KG1 (cell line): ENCODE measurements around the gene SRRT.
"Not testable (repeated sequence)": the region's sequence is repeated elsewhere in the genome, so short reads cannot be mapped to it uniquely, and the experiment has no call there.

Experiments used
- DNase-seq: peaks from one replicate; lab custom pipeline; 2025; lab: John Stamatoyannopoulos, UW

Gene SRRT

GRCh38 chr7:100894860-100895700 is 20.2 kb downstream of the SRRT start:
- DNase-seq: no peak

- no peak for DNase-seq
Observed at GRCh38 chr7:100895701-100895955, 20.7 kb downstream of the SRRT start, which contains the start of gene ACHE. TSS of gene ACHE (minus strand) at chr7:100895888. CDS start at chr7:100894232, 1,656 bp downstream.

GRCh38 chr7:100895956-100896731 is 21.2 kb downstream of the SRRT start:
- DNase-seq: no peak

GRCh38 chr7:100896732-100897608 is 22.1 kb downstream of the SRRT start:
- no peak for DNase-seq

- DNase-seq: no peak
Observed at GRCh38 chr7:100897772-100898454, 23.0 kb downstream of the SRRT start.

GRCh38 chr7:100899432-100899831 is 24.5 kb downstream of the SRRT start:
- no peak for DNase-seq

- DNase-seq: no peak
Observed at GRCh38 chr7:100900978-100901377, 26.1 kb downstream of the SRRT start.

- DNase-seq: no peak
Observed at GRCh38 chr7:100901921-100902332, 27.0 kb downstream of the SRRT start.

GRCh38 chr7:100902638-100903037 is 27.7 kb downstream of the SRRT start:
- DNase-seq: no peak

- no peak for DNase-seq
Observed at GRCh38 chr7:100908512-100908911, 33.6 kb downstream of the SRRT start.

GRCh38 chr7:100910443-100910842 is 35.5 kb downstream of the SRRT start:
- not testable (repeated sequence) for DNase-seq

GRCh38 chr7:100911484-100911883 is 36.6 kb downstream of the SRRT start:
- no peak for DNase-seq

GRCh38 chr7:100914208-100914878 is 39.4 kb downstream of the SRRT start:
- DNase-seq: no peak

- DNase-seq: no peak
Observed at GRCh38 chr7:100914879-100915447, 40.1 kb downstream of the SRRT start.

- DNase-seq: not testable (repeated sequence)
Observed at GRCh38 chr7:100919335-100919734, 44.4 kb downstream of the SRRT start.

- not testable (repeated sequence) for DNase-seq
Observed at GRCh38 chr7:100919779-100920437, 45.0 kb downstream of the SRRT start.

GRCh38 chr7:100921039-100921438 is 46.1 kb downstream of the SRRT start:
- DNase-seq: no peak

- not testable (repeated sequence) for DNase-seq
Observed at GRCh38 chr7:100923616-100924015, 48.7 kb downstream of the SRRT start.

- DNase-seq: no peak
Observed at GRCh38 chr7:100929808-100930174, 54.9 kb downstream of the SRRT start.

GRCh38 chr7:100933734-100934133 is 58.8 kb downstream of the SRRT start:
- no peak for DNase-seq
